WI38 (cell line): Measurements from ENCODE around the gene NDRG4.

Experiments used
- H3K4me3 ChIP-seq: 2 replicates; pipeline ENCODE4 v1.5.1; 2011; ENCODE audit warnings: low read depth, mild to moderate bottlenecking, control low read depth, low read length
- CTCF ChIP-seq: IDR thresholded peaks from 2 replicates; pipeline ENCODE4 v1.5.1; 2012; ENCODE audit warnings: low read depth, mild to moderate bottlenecking, control low read depth, low read length

The NDRG4 gene

DNA sequence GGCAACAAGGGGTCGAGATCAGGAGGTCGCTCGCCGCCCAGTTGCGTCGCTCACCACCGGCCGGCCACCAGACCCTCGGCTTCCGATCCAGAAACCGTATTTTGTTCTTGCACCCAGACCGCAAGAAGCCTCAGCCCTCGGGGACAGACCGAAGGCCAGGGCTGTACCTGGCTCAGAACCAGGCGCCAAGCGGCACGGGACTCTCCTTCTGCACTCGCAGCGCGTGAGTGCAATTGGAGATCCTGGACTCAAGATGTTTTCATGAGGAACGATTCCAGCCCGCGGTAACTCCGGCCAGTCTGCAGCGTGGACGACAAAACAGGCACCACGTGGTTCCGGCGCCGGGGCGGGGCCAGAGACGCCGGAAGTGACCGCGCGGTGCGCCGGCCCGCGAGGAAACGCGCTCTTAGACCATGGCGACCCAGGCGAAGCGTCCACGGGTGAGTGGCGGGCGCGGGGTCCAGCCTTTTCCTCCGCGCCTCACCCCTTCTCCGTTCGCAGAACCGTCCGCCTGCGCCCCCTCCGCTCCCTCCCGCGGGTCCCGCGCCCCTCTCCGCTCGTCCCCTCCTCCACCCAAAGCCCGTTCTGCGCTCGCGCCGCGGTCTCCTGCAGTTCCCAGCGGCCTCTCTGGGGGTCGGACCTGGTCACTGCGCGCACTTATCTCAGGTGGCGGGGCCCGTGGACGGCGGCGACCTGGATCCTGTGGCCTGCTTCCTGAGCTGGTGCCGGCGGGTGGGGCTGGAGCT, 15.4 kb downstream of the NDRG4 start, which contains the start of gene SETD6:
Gene SETD6, plus strand, starts transcription at position 393 of the 746 bp plus-strand sequence. Its CDS starts 21 bp downstream, at position 414.
- H3K4me3 ChIP-seq, result peak within 1 kb of the TSS; percentile 53
- TF ChIP-seq CTCF, result no peak

DNA sequence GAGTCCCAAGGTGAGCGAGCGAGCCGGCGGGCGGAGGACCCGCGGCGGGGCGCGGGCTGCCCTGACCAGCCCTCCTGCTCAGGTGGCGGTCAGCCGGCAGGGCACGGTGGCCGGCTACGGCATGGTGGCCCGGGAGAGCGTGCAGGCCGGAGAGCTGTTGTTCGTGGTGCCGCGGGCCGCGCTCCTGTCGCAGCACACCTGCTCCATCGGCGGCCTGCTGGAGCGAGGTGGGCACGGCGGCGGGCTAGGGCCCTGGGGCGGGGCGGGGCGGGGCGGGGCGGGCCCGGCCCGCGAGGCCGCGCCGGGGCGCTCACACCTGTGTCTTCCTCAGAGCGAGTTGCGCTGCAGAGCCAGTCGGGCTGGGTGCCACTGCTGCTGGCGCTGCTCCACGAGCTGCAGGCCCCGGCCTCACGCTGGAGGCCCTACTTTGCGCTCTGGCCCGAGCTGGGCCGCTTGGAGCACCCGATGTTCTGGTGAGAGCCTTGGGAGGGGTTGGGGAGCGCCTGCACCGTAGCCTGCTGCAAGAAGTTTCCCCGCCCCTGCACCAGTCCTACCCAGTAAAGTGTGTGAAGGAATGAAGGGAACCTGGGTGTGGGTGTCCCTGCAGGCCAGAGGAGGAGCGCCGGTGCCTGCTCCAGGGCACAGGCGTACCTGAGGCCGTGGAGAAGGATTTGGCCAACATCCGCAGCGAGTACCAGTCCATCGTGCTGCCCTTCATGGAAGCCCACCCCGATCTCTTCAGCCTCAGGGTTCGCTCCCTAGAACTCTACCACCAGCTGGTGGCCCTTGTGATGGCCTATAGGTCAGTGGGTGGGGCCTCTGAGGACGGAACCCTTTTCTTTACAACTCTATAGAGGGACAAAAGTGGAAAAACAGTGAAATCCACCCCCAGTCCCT, 16.2 kb downstream of the NDRG4 start:
- peak overlapping the region; percentile 53 for H3K4me3 ChIP-seq
- TF ChIP-seq CTCF, result no peak

GRCh38 chr16:58516768-58517107, 16.8 kb downstream of the NDRG4 start:
- no peak overlapping the region for H3K4me3 ChIP-seq
- no peak for TF ChIP-seq CTCF

DNA sequence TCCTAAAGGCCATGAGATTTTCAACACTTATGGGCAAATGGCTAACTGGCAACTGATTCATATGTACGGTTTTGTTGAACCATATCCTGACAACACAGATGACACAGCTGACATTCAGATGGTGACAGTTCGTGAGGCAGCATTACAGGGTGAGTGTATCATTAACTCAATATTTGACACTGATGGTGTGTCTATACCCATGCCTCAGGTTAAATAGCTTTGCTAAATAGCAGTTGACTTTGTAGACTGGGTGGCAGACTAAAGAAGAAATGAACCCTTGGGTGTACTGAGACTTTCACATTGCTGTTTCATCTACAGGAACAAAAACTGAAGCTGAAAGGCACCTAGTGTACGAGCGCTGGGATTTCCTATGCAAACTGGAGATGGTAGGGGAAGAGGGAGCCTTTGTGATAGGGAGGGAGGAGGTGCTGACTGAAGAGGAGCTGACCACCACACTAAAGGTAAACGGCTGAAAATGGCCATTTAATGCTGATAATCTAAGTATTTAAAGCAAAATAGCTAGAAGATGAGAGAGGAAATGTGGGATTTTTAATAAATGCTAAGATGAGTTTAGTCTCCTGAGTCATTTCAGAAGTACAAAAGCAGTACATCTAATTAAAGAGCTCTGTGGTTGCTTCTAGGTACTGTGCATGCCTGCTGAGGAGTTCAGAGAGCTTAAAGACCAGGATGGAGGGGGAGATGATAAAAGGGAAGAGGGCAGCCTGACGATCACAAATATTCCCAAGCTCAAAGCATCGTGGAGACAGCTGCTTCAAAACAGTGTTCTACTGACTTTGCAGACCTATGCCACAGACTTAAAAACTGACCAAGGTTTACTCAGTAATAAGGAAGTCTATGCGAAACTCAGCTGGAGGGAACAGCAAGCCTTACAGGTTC, 18.4 kb downstream of the NDRG4 start:
- no peak for TF ChIP-seq CTCF
- no peak overlapping the region for H3K4me3 ChIP-seq

DNA sequence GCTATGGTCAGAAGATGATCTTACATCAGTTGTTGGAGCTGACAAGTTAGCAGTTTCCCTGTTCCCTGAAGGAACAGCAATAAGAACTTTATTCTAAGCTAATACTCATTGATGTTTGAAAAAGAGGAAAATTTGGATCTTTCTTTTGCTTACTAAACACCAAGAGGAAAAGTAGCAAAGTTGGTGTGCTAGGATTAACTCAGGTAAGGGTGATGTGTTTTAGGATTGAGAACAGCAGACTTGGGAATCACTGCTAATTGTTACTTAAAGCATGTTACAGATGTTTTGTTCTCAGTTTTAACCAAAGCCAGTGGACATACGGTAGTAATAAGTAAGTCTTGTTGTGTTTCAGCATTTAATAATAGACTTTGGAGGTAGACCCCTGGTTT, 19.0 kb downstream of the NDRG4 start:
- TF ChIP-seq CTCF, result no peak
- H3K4me3 ChIP-seq, result no peak overlapping the region

- no peak for TF ChIP-seq CTCF
- H3K4me3 ChIP-seq, result no peak overlapping the region
These were observed 19.8 kb downstream of the NDRG4 start for GRCh38 chr16:58519707-58520106.
